WERI-Rb-1 (cell line): ENCODE measurements around the gene TFPT.
A peak's percentile ranks its signal among the peaks of the same experiment; 100 is the strongest.

Experiments used
- DNase-seq: peaks from one replicate; pipeline ENCODE4 v3.0.0-alpha.2; 2020
- H3K27ac ChIP-seq: fragments of 250-450 bp; sonication (Bioruptor Pico); 2 replicates; pipeline ENCODE4 v1.5.1; 2020; ENCODE audit warnings: mild to moderate bottlenecking, moderate library complexity
- H3K27me3 ChIP-seq: fragments of 250-450 bp; sonication (Bioruptor Pico); 2 replicates; pipeline ENCODE4 v1.5.1; 2021; ENCODE audit warnings: mild to moderate bottlenecking, low read depth, moderate library complexity; ENCODE audit not compliant: insufficient read depth, severe bottlenecking
- H3K36me3 ChIP-seq: fragments of 250-450 bp; sonication (Bioruptor Pico); 2 replicates; pipeline ENCODE4 v1.5.1; 2020; ENCODE audit warnings: mild to moderate bottlenecking, moderate library complexity
- H3K4me3 ChIP-seq: 2 replicates; pipeline ENCODE4 v1.5.1; 2011; ENCODE audit warnings: low read depth, mild to moderate bottlenecking, control low read depth, low read length
- H3K9me3 ChIP-seq: fragments of 250-450 bp; sonication (Bioruptor Pico); 2 replicates; pipeline ENCODE4 v1.5.1; 2021; ENCODE audit warnings: mild to moderate bottlenecking, moderate library complexity; ENCODE audit not compliant: severe bottlenecking
- TF ChIP-seq, protein P1 (sequence below): IDR thresholded peaks from 2 replicates; pipeline ENCODE4 v1.5.1; 2011; ENCODE audit warnings: low read depth, mild to moderate bottlenecking, control low read depth, inconsistent platforms, low read length

Gene TFPT

DNA sequence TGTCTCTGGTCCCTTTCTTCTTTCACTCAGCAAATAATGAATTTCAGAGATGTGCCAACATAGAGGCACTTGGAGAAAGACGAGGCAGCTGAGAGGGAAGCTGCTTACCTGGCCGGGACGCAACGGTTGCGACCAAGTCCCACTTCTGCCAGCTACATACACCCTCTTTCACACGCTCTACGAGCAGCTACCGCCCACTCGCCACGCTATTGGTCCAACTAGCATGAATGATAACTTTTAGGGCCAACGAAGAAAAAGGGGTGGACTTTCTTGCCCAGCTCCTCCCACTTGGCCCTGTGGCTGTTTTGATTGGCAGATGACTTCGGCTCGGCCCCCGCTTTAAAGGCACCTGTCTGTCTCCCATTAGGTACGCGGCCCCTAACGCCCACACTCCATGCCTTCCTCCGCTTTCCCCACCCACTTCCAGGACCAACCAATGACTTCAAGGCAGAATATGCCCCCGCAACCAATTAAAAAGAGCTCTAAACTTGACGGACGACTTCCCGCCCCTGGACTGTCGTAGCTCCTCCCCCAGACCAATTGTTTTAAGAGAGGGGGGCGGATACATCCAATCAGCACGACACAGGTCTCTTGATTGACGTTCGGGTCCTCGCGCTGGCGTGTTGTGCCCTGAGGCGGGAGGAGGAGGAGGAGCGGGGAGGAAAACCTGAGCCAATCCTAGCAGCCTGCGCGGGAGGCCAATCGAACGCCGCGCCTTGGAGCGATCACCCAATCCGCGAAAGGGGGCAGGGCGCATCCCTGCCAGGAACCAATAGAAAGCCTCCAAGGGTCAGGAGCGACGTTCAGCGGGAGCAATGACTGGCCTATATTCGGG lies 21.6 kb upstream of the TFPT start:
- TF ChIP-seq, protein P1, sequence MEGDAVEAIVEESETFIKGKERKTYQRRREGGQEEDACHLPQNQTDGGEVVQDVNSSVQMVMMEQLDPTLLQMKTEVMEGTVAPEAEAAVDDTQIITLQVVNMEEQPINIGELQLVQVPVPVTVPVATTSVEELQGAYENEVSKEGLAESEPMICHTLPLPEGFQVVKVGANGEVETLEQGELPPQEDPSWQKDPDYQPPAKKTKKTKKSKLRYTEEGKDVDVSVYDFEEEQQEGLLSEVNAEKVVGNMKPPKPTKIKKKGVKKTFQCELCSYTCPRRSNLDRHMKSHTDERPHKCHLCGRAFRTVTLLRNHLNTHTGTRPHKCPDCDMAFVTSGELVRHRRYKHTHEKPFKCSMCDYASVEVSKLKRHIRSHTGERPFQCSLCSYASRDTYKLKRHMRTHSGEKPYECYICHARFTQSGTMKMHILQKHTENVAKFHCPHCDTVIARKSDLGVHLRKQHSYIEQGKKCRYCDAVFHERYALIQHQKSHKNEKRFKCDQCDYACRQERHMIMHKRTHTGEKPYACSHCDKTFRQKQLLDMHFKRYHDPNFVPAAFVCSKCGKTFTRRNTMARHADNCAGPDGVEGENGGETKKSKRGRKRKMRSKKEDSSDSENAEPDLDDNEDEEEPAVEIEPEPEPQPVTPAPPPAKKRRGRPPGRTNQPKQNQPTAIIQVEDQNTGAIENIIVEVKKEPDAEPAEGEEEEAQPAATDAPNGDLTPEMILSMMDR, result no peak
- Histone ChIP-seq H3K27ac (peak overlapping the region; percentile 95), H3K9me3 (no peaks in the 10 kb centered on the region), H3K36me3 (peaks cover 41% of the 10 kb centered on the region), H3K27me3 (no peaks in the 10 kb centered on the region), H3K4me3 (peak overlapping the region; percentile 84)
- DNase-seq, result peak; percentile 99

DNA sequence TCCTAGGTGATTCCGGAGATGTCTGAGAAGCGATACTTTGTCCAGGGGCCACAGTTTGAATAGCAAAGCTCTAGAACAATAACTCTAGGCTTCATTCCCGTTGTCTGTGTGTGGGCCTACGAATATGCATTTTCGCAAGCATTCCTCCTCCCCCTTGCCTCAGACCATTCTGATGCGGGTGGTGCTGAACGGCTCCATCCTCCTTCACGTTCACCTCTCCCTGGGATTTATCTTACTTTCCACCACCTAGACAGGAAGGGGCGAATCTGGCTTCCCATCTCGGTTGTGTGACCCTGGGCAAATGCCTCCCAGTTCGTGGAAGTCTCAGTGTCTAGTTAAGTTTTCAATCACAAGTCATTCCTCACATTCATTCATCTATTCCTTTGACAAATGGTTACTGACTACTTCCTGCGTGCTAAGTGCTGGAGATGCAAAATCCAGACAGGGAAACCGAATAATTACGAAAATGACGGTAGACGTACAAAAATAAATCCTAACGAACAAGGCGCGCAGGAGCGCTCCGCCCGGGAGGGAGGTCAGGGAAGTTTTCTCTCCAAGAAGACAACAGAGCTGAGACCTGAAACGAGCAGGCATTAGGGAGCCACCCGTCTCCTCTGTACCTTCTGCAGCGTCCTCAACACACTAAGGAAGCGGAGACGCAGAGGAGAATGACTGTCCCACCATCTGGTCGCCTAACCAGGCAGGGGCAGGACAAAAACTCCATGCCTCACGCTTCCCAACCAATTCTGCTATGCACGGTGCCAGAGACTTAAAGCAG lies 20.8 kb upstream of the TFPT start:
- H3K36me3 ChIP-seq, result peaks cover 39% of the 10 kb centered on the region
- H3K27ac ChIP-seq, result peak overlapping the region; percentile 70
- TF ChIP-seq, protein P1, result no peak
- DNase-seq, result peak; percentile 34
- H3K27me3 ChIP-seq, result no peaks in the 10 kb centered on the region
- H3K4me3 ChIP-seq, result peak overlapping the region; percentile 57
- no peaks in the 10 kb centered on the region for H3K9me3 ChIP-seq

DNA sequence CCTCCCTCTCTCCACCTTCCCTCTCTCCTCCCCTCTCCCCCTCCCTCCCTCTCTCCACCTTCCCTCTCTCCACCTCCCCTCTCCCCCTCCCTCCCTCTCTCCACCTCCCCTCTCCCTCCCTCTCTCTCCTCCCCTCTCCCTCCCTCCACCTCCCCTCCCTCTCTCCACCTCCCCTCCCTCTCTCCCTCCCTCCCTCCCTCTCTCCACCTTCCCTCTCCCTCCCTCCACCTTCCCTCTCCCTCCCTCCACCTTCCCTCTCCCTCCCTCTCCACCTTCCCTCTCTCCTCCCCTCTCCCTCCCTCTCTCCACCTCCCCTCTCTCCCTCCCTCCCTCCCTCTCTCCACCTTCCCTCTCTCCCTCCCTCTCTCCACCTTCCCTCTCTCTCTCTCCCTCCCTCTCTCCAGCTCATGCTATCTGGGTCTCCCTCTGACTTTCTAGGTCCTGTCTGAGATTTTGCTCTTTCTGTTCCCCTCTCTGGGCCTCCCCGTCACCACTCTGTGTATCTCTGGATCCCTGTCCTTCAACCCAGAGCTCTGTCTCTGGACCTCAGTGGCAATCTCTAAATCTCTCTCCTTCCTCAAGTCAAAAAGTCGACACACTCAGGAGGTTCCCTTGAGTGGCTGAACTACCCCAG lies 18.6 kb upstream of the TFPT start:
- Histone ChIP-seq H3K4me3 (no peak overlapping the region), H3K27ac (no peak overlapping the region), H3K27me3 (no peaks in the 10 kb centered on the region), H3K36me3 (peaks cover 29% of the 10 kb centered on the region), H3K9me3 (no peaks in the 10 kb centered on the region)
- TF ChIP-seq, protein P1, result no peak
- DNase-seq, result no peak

DNA sequence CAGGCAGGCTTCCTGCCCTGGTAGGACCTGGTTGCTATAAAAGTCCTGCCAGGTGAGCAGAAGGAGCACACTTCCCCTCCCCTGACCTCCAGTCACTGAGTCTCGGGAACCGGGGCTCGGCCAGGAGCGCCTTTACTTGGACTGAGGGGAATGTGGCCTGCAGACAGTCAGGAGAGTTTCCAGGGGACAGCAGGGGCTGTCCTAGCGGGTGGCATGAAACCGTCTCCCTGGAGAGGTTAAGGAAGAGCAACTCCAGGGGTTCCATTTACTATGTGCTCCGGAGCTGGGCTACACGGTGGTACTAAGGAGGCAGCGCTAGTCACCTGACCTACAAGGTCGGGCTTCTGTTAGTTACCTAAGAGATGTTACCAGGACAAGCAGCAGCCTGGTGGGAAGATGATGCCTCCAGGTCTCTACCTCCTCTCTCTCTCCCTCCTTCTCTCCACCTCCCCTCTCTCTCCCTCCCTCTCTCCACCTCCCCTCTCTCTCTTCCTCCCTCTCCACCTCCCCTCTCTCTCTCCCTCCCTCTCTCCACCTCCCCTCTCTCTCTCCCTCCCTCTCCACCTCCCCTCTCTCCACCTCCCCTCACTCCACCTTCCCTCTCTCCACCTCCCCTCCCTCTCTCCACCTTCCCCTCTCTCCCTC lies 18.0 kb upstream of the TFPT start:
- no peaks in the 10 kb centered on the region for H3K27me3 ChIP-seq
- TF ChIP-seq, protein P1, result no peak
- DNase-seq, result no peak
- H3K36me3 ChIP-seq, result peaks cover 32% of the 10 kb centered on the region
- H3K9me3 ChIP-seq, result no peaks in the 10 kb centered on the region
- H3K4me3 ChIP-seq, result no peak overlapping the region
- no peak overlapping the region for H3K27ac ChIP-seq

DNA sequence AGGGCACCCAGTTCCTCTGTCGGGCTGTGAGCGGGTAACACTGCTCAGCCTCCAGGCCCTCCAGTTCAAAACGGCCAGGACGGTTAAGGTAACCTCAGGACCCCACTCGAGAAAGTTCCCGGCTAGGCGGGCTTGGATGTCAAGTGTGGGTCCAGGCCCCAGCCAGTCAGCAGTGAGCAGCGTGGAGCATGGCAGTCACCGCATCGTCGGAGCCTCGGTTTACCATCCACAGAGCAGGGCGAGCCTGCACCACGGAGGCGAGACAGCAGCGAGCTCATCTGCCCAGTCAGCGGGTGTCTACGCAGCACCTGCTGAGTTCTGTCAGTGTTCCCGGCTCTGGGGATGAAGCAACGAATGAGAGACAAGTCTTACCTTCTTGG lies 14.2 kb upstream of the TFPT start:
- H3K4me3 ChIP-seq, result no peak overlapping the region
- no peaks in the 10 kb centered on the region for H3K27me3 ChIP-seq
- H3K36me3 ChIP-seq, result peaks cover 56% of the 10 kb centered on the region
- H3K9me3 ChIP-seq, result no peaks in the 10 kb centered on the region
- TF ChIP-seq, protein P1, result no peak
- no peak overlapping the region for H3K27ac ChIP-seq
- no peak for DNase-seq
